IPS-20b (cell line): ENCODE measurements around the gene AFF2.

ENCODE experiments used
- H3K27ac ChIP-seq: one replicate; pipeline ENCODE4 v1.5.1; 2013; ENCODE audit warnings: low read length
- H3K27me3 ChIP-seq: 2 replicates; pipeline ENCODE4 v1.6.1; 2013; ENCODE audit warnings: mild to moderate bottlenecking, low read length, inconsistent platforms; ENCODE audit not compliant: insufficient read depth
- H3K36me3 ChIP-seq: 2 replicates; pipeline ENCODE4 v1.6.1; 2013; ENCODE audit warnings: low read depth, mild to moderate bottlenecking, inconsistent platforms, low read length, moderate library complexity; ENCODE audit not compliant: insufficient read depth
- H3K4me1 ChIP-seq: 2 replicates; pipeline ENCODE4 v1.6.1; 2013; ENCODE audit warnings: mild to moderate bottlenecking, control low read depth, inconsistent platforms, low read length, moderate library complexity; ENCODE audit not compliant: insufficient read depth
- H3K4me3 ChIP-seq: 2 replicates; pipeline ENCODE4 v1.5.1; 2013; ENCODE audit warnings: mild to moderate bottlenecking, low read length, inconsistent platforms
- H3K9ac ChIP-seq: 2 replicates; pipeline ENCODE4 v1.6.1; 2013; ENCODE audit warnings: low read depth, mild to moderate bottlenecking, inconsistent platforms, low read length, moderate library complexity
- H3K9me3 ChIP-seq: 2 replicates; pipeline ENCODE4 v1.6.1; 2013; ENCODE audit warnings: mild to moderate bottlenecking, low read depth, low read length, inconsistent platforms; ENCODE audit not compliant: insufficient read depth

Gene AFF2

DNA sequence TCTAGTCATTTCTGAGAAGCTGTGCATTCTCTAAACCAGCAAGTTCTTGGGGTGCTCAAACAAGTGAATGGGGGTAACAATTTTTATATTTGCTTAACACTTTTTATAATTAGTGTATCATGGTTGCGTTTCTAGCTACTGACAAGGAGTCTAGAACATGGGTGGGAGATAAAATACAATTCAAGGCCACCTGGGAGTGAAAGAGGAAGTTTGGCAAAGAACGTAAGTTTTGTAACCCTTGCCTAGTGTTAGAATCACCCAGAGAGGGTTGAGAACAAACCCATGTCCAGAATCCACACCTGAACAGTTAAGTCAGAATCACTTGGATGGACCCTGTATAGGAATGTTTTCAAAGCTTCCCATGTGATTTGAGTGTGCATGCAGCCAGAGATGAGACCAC is 92.7 kb downstream of the AFF2 start:
- H3K9me3 ChIP-seq = no peaks in the 10 kb centered on the region
- H3K9ac ChIP-seq = no peak overlapping the region
- H3K27ac ChIP-seq = no peak overlapping the region
- H3K4me1 ChIP-seq = peaks cover 4% of the 10 kb centered on the region; the same call in 1 of the 2 replicates
- H3K4me3 ChIP-seq = no peak overlapping the region
- H3K27me3 ChIP-seq = no peaks in the 10 kb centered on the region
- H3K36me3 ChIP-seq = no peaks in the 10 kb centered on the region

DNA sequence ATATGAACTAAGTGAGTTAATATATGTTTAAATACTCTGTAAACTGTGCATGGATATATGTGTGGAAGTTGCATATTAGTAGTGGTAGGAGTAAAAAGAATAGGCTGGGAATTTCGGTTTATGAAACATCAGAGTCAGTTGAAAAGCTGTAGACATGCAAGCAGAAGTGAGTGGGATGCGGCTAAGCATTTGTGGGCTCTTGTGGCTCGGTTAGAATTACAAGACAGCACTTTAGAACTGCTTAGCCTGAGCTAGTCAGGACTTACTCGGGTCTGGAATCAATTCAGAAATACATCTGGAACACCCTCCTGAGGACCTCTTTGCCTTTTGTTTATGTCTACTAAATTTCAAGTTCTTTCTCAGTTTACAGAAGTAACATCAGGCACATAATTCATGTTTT is 93.6 kb downstream of the AFF2 start:
- no peaks in the 10 kb centered on the region for H3K9me3 ChIP-seq
- H3K4me1 ChIP-seq = no peaks in the 10 kb centered on the region; the same call in 1 of the 2 replicates
- no peak overlapping the region for H3K9ac ChIP-seq
- no peaks in the 10 kb centered on the region for H3K36me3 ChIP-seq
- no peaks in the 10 kb centered on the region for H3K27me3 ChIP-seq
- H3K4me3 ChIP-seq = no peak overlapping the region
- H3K27ac ChIP-seq = no peak overlapping the region

DNA sequence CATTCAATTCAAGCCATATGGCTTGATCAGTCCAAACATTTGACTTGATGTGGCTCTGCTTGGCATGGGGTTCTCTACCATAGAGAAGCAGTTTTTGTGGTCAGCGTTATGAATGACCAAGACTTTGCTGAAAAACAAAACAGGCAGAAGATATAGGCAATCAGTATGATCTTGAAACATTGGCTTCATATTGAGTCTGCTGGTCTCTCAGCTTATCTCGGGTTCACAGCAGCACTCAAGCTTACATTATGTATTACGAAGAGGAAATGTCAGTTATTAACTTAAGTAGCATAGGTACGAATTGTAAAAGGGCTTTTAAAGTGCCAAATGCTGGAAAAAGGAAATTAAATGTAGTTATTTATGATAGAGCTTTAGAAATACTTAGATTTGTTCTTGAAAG is 99.0 kb downstream of the AFF2 start:
- no peaks in the 10 kb centered on the region for H3K4me1 ChIP-seq
- H3K36me3 ChIP-seq = no peaks in the 10 kb centered on the region
- H3K9ac ChIP-seq = no peak overlapping the region
- H3K27me3 ChIP-seq = no peaks in the 10 kb centered on the region
- no peaks in the 10 kb centered on the region for H3K9me3 ChIP-seq
- H3K4me3 ChIP-seq = no peak overlapping the region
- H3K27ac ChIP-seq = no peak overlapping the region

DNA sequence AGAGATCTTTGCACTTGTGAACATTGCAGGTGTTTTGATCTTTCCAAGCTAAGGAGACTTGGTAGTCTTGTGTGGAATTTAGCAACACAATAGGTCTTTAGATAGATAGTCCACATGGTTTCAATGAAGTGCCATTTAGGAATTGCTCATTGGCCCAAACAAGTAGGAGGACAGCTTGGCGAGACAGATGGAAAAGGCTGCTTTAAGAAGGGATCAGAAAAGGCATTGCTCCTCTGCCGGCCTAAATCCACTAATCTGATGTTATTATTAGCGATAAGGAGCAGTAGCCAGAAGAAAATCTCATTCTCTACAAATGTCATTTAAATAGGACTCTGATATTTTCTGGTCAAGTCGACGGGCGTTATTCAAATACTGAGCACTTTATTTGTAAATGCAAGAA is 99.7 kb downstream of the AFF2 start:
- H3K27me3 ChIP-seq = no peaks in the 10 kb centered on the region

DNA sequence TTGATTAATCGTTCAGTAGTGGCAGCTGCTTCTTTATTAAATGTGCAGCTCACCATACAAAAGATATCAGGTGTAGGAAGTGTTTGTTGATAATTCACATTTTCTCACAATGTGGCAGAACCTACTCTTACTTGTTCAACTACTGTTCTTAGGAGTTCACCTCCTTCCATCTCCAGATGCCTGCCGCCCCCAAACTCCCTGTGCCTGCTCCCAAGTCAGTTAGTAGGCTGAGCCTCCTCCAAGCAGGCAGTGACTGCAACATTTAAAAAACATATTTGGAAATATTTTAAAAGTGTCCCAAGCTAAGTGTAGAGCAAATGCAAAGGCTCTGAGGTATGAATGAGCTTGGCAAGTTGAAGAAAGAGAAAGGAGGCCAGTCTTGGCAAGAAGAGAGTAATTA is 100.2 kb downstream of the AFF2 start:
- Histone ChIP-seq H3K9me3 (no peaks in the 10 kb centered on the region), H3K4me1 (no peaks in the 10 kb centered on the region), H3K27ac (no peak overlapping the region), H3K4me3 (no peak overlapping the region), H3K36me3 (no peaks in the 10 kb centered on the region), H3K27me3 (no peaks in the 10 kb centered on the region), H3K9ac (no peak overlapping the region)

More for the DNA sequence above, 99.7 kb downstream of the AFF2 start:
- no peaks in the 10 kb centered on the region for H3K4me1 ChIP-seq
- H3K4me3 ChIP-seq = no peak overlapping the region
- H3K36me3 ChIP-seq = no peaks in the 10 kb centered on the region
- H3K9ac ChIP-seq = no peak overlapping the region
- H3K27ac ChIP-seq = no peak overlapping the region
- no peaks in the 10 kb centered on the region for H3K9me3 ChIP-seq

DNA sequence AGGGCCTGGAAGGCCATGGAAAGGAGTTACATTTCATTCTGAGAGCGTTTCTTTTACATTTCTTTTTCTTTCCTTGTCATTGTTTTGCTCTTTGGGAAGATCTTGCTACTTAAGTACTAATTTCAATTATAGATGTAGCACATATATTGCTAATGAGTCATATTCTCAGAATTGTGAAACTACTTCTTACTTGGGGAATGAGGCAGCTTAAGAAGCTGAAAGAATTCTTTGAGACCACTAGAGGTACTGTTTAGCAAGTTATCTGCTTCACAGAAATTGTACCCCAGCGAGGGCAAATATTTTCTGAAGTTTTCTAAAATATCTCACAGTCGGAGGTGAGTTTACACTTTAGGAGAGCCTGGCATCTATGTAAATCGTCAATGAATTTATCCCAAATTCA is 100.6 kb downstream of the AFF2 start:
- no peaks in the 10 kb centered on the region for H3K4me1 ChIP-seq
- H3K27ac ChIP-seq = no peak overlapping the region
- no peak overlapping the region for H3K9ac ChIP-seq
- H3K36me3 ChIP-seq = no peaks in the 10 kb centered on the region
- H3K9me3 ChIP-seq = no peaks in the 10 kb centered on the region
- H3K27me3 ChIP-seq = no peaks in the 10 kb centered on the region
- no peak overlapping the region for H3K4me3 ChIP-seq

DNA sequence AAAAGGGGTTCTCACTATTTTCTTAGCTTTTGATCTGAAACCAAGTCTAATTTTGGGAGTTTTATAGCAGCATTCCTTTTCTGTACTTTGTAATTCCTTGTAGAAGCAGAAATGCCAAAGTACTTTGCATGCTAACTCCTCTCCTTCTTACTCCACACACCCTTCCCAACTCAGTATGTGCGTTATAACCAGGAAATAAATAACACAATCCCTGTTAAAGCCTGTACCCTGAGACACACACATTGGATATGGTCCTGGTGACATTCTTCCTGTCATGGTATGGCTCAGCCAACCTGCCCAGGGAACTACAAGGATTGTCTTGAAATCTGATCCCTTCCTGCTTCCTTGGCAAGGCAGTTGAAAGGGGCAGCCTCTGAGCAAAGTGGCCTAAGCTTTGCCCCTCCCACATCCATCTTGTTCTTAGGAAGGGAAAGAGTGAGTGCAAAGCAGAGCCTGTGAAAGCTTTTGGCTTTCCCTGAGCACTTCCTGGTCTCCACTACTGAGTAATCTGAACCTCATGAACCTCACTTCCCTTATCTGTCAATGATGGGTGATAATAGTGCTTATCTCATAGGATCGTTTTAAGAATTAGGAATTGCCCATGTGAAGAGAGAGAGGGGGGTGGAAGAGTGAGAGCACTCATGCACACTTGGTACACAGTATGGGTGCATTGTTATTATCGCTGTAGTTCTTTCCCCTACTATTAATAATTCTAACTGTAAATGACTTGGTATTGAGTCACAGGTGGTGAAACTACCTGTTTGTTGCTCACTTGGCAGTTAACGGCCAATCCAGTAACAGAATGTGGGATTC is 109.3 kb downstream of the AFF2 start:
- H3K36me3 ChIP-seq = no peaks in the 10 kb centered on the region
- no peak overlapping the region for H3K9ac ChIP-seq
- no peaks in the 10 kb centered on the region; the same call in 1 of the 2 replicates for H3K4me1 ChIP-seq
- no peak overlapping the region for H3K4me3 ChIP-seq
- no peaks in the 10 kb centered on the region for H3K9me3 ChIP-seq
- no peak overlapping the region for H3K27ac ChIP-seq
- no peaks in the 10 kb centered on the region for H3K27me3 ChIP-seq

DNA sequence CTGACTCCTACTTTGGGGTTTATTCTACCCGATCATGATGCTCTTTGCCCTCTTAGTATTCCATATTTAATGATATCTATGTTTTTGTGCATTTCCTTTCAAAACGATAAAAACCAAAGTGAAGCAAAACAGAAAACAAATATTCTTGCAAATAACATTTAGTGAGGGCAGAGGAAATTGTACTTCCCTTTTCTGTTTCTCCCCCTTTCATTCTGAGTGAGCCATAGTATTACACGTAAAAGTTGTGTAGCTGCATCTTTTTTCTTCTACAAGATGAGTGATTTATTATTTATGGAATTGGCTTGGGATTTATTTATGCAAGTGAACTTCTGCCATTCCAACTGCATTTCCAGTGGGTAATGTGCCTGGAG is 109.9 kb downstream of the AFF2 start:
- H3K27me3 ChIP-seq = no peaks in the 10 kb centered on the region
- no peaks in the 10 kb centered on the region for H3K36me3 ChIP-seq
- no peaks in the 10 kb centered on the region; the same call in 1 of the 2 replicates for H3K4me1 ChIP-seq
- no peak overlapping the region for H3K4me3 ChIP-seq
- no peak overlapping the region for H3K9ac ChIP-seq
- no peak overlapping the region for H3K27ac ChIP-seq
- H3K9me3 ChIP-seq = no peaks in the 10 kb centered on the region

DNA sequence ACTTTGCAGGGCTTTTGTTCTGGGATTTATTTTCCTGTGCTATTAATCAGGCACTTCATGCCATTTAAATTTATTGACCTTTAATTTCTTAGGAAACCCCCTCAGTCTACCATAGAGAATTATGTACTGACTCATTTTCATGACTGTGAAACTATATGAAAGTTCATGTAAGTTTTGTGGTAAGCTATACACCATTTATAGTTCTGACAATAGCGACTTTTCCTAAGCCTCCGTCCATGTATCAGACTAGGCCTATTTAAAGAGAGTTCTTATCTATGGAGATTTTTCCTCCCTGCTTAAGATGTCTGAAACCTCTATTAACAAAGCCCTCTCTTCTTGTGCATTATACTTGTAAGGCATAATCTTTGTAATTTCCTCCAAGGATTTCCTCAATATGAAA is 111.6 kb downstream of the AFF2 start:
- no peaks in the 10 kb centered on the region for H3K36me3 ChIP-seq
- H3K27ac ChIP-seq = no peak overlapping the region
- no peak overlapping the region for H3K4me3 ChIP-seq
- H3K27me3 ChIP-seq = no peaks in the 10 kb centered on the region
- H3K4me1 ChIP-seq = no peaks in the 10 kb centered on the region; the same call in 1 of the 2 replicates
- no peaks in the 10 kb centered on the region for H3K9me3 ChIP-seq
- no peak overlapping the region for H3K9ac ChIP-seq

DNA sequence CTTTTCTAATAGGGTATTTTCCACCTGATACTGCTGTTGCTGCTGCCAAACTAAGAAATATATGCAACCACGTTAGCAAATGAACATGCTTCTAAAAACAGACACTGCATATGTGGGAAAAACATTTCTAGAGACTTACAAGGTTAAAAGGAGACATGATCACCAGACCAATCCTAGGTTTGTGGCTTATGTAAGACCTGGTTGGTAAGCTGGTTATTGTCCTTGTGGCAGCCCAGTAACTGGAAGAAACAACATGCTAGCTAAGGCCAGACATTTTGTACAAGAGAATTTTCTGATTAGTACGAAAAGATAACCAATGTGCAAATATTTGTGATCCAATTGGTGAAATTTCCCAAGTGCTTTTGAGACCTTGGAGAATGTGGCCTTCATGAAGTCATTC is 112.0 kb downstream of the AFF2 start:
- Histone ChIP-seq H3K4me3 (no peak overlapping the region), H3K27ac (no peak overlapping the region), H3K4me1 (no peaks in the 10 kb centered on the region; the same call in 1 of the 2 replicates), H3K36me3 (no peaks in the 10 kb centered on the region), H3K9me3 (no peaks in the 10 kb centered on the region), H3K9ac (no peak overlapping the region), H3K27me3 (no peaks in the 10 kb centered on the region)

DNA sequence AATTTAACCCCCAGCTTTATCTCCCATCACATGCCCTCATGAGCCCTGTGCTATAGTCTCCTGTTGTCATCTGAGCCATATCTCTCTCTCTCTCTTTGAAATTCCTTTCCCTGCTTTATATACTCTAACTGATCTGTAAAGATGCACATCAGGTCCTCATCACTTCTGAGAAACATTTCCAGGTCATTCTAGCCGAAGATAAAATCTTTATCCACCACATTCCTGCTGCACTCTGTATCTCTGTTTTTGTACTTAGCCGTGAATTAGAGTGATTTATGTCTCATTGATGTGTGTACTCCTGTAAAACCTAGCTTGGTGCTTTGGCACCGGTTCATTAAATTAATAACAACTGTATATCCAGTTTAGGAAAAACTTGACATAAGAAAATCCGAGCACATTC is 113.2 kb downstream of the AFF2 start:
- H3K36me3 ChIP-seq = no peaks in the 10 kb centered on the region
- H3K27ac ChIP-seq = no peak overlapping the region
- H3K4me3 ChIP-seq = no peak overlapping the region
- no peaks in the 10 kb centered on the region for H3K9me3 ChIP-seq
- H3K9ac ChIP-seq = no peak overlapping the region
- no peaks in the 10 kb centered on the region for H3K27me3 ChIP-seq
- H3K4me1 ChIP-seq = no peaks in the 10 kb centered on the region; the same call in 1 of the 2 replicates

DNA sequence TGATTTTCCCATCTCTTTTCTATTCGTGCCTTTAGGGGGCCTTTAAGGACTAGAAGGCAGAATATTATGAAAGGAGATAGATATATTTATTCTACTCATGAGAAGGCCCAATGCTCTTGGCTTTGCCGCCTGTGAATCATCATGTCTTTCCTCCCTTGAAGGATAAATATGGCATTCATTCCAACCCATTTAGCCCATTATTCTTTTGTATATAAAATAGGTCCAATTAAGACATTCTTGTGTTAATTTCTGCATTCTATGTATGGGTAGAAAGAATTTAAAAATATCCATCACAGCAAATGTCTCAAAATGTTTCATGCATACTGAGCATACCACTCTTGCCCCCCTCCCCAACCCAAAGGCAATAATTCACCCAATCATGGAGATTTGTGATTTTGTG is 115.1 kb downstream of the AFF2 start:
- H3K4me1 ChIP-seq = no peaks in the 10 kb centered on the region; the same call in 1 of the 2 replicates
- H3K9me3 ChIP-seq = no peaks in the 10 kb centered on the region
- no peak overlapping the region for H3K27ac ChIP-seq
- no peak overlapping the region for H3K4me3 ChIP-seq
- H3K27me3 ChIP-seq = no peaks in the 10 kb centered on the region
- no peak overlapping the region for H3K9ac ChIP-seq
- no peaks in the 10 kb centered on the region for H3K36me3 ChIP-seq
